GM19452 (cell line): ENCODE data around the gene BPIFA1.

Source experiments
- ATAC-seq: cut with Tn5 transposase; IDR thresholded peaks from one replicate; pipeline ENCODE4 v1.9.1; 2021; ENCODE audit not compliant: unreplicated experiment

BPIFA1 gene

DNA sequence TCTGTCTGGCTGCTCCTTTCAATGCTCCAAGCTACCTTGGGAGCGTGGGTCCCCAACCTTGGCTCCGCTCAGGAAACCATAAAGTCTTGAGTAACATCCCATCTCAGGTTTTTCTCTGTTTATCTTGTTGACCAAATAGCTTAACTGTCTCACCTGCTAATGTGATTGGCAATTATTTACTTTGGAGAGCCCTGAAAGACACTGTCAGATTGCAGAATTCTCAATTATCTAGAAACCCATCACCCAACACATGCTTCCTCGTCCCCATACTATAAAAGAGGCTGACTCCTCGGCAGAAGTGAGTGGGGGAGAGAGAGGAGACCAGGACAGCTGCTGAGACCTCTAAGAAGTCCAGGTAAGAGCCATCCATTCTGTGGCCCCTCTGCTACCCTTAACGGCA lies at the start of gene BPIFA1:
TSS of gene BPIFA1 (plus strand) at position 301 of the 400 bp plus-strand sequence. CDS start 1,716 bp downstream, outside the sequence.
- no peak for ATAC-seq

DNA sequence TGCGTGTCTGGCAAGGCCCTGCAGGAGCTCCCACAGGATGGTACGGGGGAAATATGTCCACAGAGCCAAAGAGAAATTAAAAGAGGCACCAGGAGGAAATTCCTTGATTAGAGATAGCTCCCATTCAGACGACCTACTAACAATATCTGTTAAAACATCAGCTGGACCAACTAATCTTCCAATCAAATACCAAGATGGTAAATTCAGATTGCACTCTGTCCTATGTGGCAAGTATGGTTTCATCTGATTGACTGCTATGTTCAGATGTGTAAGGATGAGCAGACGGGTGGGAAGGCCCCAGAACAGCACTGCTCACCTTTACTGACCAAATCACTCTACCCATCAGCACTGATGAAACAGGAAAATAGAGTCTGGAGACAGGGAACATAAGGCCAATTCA lies 48.3 kb upstream of the BPIFA1 start:
- ATAC-seq: no peak

DNA sequence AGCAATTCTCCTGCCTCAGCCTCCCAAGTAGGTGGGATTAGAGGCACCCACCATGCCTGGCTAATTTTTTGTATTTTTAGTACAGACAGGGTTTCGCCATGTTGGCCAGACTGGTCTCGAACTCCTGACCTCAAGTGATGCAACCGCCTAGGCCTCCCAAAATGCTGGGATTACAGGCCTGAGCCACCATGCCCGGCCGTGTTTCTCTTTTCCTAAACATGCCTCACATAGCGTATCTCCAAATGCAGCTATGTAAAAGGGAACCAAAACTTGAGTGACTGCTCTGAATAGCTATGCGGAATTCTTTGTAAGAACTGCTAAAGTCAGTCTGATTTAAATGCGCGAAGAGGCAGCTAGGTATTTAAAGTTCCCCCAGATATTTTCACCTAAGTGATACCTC lies 47.4 kb upstream of the BPIFA1 start:
- ATAC-seq: no peak

DNA sequence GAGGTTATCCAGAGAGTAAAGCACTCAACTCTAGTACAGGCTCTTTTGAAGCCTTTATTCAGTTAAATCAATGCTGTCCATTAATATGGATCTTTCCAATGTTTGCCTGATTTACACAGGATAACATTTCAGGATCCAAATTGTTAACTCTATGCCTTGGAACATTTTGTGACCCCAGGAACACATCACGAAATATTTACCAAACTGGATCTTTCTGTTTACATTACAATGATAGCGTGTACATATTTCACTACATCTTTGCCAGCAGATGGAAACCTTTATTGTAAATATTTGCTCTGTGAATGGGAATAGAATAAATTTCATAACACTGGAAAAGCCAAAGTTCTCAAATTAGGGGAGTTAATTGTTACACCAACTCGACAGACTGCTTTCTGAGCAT lies 44.3 kb upstream of the BPIFA1 start:
- no peak for ATAC-seq

DNA sequence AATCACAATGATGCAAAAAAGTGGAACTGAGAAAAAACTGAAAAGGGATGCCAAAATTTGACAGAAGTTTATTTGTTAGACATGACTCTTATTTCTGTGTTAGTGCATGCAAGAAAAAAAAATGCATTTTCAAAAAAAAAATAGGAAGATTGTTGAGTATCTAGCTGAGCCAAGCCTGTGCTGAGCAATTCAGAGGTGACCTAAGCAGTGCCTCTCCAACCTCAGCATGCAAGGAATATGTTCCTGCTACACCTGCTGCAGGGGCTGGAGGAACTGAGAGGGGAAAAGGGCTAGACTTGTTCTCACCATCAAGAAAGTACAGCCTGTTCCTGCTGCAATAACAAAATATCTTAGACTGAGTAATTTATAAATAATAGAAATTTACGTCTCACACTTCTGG lies 43.8 kb upstream of the BPIFA1 start:
- no peak for ATAC-seq

DNA sequence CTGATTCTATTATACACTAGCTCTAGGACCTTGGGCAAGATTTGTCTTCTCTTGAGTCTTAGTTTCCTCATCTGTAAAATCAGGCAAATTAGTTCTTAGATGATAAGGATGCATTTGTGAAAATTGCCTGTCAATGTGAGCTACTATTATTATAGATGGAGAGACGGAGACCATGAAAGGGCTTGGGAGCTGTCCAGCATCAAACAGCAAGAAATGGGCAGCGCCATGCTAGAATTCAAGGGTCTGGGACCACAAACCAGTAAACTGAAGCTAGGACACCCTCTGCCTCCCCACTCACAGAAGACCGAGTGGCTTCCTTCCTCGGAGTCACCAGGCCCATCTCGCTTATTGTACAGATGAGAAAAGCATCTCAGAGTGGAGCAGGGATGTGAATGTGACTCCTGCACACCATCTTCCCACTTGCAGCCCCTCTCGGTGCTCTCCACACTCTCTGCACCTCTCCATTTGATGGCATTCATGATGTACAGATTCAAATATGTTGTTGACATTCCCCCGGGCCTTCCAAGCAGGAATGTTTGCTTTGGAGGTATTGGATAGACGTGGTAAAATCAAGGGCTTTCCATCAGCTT lies 42.8 kb upstream of the BPIFA1 start:
- ATAC-seq: no peak

DNA sequence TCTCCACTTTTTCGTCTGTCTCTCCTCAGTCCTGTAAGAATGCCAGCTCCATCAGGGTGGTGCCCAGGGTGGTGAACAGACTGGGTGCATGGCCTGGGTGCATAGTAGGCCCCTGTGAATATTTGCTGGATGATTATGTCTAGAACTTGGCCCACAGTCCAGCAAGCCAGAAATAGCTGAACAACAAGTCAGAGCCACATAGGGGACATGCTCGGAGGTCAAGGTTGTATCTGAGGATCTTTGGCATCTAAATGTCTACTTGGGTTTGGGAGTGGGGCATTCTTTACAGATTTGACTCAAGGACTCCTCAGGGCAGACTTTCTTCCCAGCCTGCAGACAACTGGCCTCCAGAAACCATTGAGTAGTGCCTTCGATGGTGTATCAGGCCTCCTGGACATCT lies 36.8 kb upstream of the BPIFA1 start:
- no peak for ATAC-seq

DNA sequence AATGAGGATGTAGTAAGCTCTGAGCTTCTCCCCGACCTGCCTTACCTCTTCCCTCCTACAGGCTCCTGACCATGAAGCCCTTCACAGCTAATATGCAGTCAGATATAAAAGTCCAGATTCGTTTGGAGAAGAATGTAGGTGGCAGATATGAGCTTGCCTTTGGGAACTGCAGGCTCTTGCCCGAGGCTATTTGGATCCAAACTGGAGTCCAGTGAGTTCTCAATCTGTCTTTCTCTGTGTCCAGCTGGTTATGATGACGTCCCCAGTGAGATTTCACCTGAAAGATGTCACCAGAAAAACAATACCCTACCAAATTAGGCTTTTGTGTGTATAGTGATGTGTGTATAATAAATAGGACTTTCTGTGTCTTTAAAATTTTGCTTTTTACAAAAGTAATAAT lies 33.3 kb upstream of the BPIFA1 start:
- ATAC-seq: no peak

DNA sequence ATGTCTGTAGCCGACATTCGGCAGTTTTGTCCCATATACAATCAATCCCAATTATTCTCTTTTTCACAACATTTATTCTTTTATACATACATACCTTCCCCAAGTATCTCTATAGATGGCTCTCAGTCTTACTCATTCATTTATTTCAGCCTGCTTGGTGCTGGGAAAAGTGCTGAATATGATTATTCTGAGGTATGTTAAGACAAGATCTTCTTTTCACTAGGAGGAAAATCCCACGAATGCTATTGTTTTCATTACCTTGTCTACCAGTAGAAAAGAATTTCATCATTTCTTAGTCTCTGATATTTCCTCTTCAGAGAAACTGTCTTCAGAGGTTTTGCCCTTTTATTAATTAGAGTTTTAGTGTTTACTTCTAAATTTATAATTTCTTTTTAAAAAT lies 32.4 kb upstream of the BPIFA1 start:
- no peak for ATAC-seq

DNA sequence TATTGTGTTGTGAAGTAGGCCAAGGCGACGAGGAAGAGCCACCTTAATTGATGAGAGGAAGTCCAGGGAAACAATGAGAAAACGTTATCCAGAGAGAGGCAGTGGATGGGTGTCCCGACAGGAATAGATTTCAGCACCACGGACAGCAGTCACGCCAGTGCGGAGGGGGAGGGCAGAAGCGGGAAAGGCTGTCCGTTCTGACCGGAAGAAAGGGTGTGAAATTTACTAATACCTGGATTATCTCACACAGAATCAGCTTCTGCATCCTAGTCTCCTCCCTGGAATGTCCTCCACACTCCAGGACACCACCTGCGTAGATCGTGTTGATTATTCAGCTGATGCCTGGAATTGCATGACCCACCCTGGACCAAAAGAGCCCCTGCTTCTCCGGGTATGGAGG lies 26.0 kb upstream of the BPIFA1 start:
- ATAC-seq: no peak

DNA sequence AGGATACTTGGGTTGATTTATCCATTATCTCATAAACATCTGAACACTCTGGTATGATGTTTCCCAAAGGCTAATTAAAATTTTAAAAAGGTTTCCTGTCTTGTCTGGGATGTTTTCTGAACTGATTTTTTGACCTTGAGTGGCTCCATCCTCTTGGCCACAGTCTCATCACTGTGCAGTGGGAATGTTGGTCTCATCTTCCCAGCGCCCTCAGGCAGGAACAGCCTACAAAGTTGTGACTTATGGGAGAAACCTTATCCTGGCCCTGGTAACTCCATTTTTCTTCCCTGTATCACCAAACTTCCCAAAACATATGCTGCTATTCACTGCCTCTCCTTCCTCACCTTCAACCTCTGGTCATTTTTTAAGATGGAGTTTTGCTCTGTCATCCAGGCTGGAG lies 25.4 kb upstream of the BPIFA1 start:
- ATAC-seq: no peak

DNA sequence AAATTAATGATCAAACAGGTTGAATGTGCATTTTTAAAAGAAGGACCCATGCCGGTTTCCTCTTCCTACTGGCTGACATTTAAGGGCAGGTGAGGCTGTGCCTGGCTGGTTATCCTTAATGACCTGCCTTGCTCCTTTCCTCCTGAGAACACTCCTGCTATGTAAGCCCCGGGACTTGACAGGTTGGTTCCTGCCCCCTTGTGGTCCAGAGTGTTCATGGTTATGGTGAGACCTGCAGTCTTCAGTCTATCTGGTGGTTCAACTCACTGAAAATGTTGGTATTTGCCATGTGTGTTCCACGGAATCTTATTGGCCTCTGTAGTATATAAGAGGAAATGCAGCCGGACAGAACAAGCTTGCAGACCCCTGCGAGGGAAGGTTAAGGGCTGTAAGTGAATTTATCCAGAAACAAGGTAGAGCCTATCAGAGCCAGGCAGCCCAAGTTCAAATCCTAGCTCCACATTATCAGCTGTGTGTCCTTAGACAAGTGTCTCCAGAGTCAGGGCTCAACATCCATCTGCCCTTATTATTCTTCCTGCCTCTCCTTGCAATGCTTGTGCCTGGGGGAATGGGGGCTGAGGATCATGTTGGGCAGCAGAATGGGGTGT lies 23.9 kb upstream of the BPIFA1 start:
- ATAC-seq: no peak

DNA sequence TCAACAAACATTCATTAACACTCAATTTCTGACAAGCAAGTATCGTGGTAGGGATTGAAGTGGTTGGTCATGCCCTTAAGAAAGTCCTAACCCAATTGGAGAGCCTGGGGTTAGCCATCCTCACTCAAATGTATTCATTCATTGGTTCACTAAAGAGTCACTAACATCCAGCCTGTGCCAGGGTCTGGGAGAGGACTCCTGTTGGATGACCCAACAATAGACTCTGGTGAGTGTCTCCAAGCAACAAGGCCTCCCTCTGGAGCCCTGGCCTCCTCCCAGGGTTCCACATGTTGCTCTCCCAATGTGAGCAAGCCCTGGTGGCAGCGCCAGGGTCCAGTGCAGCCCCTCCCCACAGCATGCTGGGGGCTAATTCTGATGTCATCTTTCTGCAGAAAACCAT lies 18.7 kb upstream of the BPIFA1 start, which contains the start of gene BPIFA3:
TSS of gene BPIFA3 (plus strand) at position 301 of the 400 bp plus-strand sequence. CDS start 185 bp downstream, outside the sequence.
- no peak for ATAC-seq

DNA sequence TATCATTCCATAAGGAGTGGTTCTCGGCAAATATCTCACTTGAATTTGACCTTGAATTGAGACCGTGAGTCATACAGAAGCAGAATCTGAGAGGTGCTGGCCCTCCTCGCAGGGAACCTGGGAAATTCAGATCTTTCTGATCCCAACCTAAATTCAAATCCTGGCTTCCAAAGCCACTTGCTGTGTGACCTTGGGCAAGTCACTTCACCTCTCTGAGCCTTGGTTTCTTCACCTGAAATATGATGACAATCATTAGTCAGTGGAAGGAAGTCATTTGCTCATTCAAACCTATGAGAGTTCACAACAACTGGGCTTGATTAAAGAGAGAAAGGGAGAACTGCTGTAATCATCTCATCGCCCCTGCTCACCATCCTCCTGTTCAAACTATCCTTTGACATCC lies 11.4 kb upstream of the BPIFA1 start:
- ATAC-seq: no peak

DNA sequence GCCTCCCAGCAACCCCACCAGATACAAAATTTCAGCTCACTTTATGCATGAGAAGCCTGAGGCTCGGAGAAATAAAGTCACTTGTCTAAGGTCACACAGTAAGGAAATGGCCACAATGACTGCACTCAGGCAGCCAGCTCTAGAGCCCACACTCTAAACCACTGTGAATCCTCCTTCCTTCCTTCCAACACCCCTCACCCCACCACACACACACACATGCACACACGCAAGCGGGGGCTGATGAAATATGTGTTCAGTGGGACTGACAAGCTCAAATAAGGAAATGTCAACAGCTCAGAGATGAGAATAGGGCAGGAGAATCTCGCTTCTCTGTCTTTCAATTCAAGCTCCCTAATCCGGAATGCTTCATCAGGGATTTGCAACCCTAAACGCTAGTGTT lies 6.0 kb upstream of the BPIFA1 start:
- ATAC-seq: no peak

DNA sequence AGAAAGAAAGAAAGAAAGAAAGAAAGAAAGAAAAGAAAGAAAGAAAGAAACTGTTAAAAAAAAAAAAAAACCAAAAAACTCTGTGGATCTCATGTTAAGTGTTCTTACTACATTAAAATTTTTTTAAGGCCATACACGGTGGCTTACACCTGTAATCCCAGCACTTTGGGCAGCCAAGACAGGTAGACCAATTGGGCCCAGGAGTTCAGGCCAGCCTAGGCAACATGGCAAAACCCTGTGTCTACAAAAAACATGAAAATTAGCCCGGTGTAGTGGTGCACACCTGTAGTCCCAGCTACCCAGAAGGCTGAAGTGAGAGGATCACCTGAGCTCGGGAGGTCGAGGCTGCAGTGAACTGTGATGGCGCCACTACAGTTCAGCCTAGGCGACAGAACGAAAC lies 4.6 kb upstream of the BPIFA1 start:
- no peak for ATAC-seq

DNA sequence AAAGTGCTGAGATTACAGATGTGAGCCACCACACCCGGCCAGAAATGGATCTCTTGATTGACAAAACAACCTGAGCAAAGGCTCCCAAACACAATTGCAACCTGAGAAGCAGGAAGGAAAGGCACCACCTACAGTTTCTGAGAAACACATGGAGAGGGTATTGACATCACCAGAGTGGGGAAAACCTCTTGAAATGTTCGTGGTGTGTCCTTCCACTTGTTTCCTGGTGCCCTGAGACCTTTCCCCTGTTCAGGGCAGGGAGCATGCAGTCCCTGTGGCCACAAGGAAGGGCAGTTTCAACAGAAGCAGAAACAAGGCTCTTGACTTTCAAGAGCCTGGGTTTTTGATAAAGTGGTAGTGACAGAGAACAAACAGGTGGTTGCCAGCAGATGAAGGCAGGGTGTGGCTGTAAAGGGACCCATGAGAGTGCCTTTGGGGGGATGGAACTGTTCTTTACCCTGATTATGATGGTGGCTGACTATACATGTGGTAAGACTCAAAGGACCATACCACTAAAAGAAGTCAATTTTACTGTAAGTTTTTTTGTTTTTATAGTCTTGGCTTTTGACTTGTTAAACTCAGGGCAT lies 3.2 kb upstream of the BPIFA1 start:
- no peak for ATAC-seq

DNA sequence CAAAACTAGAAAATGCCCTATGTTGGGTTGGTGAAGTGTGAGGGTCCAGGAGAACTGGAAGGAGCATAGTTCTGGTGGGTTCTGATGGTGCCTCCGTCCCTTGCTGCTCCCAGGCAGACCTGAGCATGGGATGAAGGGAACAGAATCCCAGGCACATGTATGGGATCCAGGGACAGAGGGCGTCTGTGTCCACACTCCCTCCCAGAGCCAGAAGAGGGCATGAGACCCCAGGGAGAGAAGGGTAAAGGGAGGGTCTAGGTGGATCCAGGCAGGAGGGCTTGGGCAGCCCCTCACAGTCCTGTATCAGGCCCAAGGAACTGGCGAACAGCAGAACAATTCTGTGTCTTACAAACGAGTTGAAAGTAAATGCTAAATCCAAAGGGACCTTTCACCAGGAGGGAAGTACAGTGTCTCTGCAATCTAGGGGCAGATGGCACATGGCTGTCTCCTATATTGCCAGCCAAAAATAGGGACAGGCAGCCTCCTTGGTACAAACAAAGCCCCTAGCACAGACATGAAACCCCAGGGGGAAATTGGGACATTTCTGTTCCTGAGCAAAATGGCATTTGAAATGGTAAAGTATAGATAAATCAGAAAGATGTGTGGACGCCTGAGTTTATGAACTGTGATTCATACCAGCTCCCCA lies 2.5 kb upstream of the BPIFA1 start:
- no peak for ATAC-seq

DNA sequence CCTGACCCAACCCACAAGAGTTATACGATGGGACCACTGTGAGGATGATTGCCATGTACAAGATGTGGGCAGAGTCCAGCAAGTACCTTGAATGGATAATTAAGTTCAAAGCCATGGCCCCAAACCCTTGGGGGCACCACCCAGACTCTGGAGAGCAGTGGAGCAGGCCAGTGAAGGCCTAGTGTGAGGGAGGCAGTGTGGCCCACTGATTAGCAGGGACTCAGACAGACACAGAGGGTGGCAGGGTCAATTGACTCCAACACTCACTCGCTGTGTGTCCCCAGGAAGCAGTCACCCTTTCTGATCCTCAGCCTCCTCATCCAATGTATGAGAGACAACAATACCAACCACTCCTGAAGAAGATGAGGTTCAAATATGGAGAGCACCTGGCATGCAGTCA lies 1.7 kb upstream of the BPIFA1 start:
- ATAC-seq: no peak

DNA sequence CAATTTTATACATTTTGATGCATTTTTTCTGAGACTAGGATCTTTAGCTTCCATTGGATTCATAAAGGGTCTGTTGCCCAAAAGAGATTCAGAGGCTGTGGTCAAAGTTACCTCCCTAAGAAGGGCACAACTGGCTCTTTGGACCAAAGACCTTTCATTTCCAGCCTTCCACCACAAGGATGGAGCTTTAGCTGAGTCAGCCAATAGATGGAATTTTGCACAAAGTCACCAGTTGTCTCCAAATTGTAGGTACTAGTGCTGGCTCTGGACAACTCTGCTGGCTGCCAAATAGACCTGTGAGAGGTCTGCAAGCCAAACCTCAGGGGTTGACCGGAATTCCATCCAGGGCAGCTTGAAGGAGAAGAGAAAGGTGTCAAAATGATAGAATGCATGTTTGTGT lies 555 bp downstream of the BPIFA1 start:
- no peak for ATAC-seq

DNA sequence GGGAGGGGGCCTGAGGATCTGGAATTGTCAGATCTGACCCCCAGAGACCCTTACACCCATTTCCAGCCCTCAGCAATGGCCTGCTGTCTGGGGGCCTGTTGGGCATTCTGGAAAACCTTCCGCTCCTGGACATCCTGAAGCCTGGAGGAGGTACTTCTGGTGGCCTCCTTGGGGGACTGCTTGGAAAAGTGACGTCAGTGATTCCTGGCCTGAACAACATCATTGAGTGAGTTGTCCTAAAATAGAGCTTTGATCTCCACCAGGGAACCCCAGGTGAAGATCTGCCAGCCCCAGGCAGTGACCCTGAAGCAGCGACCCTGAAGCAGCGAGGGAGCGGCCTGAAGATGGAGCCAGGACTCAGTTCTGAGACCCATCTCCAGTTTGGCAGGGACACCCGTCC lies 2.2 kb downstream of the BPIFA1 start:
- no peak for ATAC-seq

DNA sequence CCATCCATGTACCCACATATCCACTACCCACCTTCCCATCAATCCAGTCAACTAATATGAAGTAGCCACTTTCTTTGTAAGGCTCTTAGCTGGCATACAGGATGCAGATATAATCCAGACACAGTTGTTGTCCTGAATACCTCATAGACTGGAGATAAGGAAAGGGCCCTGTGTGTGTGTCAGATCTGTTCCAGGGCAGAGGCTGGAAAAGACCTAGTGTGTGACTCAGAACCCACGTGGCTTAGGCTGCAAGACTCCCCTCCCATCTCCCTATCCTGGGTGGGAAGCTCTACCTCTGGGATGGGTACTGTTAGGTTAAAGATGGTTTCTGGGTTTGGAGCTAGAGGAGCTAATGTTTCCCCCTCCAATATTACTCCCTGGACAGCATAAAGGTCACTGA lies 3.6 kb downstream of the BPIFA1 start:
- no peak for ATAC-seq
